CD4-positive, alpha-beta T cell (primary cell): ENCODE data around the gene HACD4. TPM values are rescaled to one million over a fixed set of nuclear protein-coding genes. Genes with fewer than 3 reads are reported as not detected.

ENCODE experiments used
- ATAC-seq: fragments of 200-7000 bp; cut with Tn5 transposase; one replicate; pipeline ENCODE4 v1.10.0; 2022; ENCODE audit warnings: mild to moderate bottlenecking; ENCODE audit not compliant: poor library complexity
- CTCF ChIA-PET: fragments of 350-600 bp; sonication (Branson Sonifier 250); formaldehyde crosslinking; loops from one replicate; lab custom pipeline; 2021; ENCODE audit warnings: antibody characterized with exemption, inconsistent platforms; lab: Charles Lee
- POLR2A ChIA-PET: fragments of 350-600 bp; sonication (Branson Sonifier 250); formaldehyde crosslinking; loops from one replicate; lab custom pipeline; 2021; ENCODE audit warnings: antibody characterized with exemption, inconsistent platforms; lab: Charles Lee
- DNase-seq, 14 experiments: peaks; one replicate each; pipeline ENCODE4 v3.0.0-alpha.2; 2013 to 2020; ENCODE audit warnings: mixed read lengths in 2 of 14
- H3K27ac ChIP-seq, 2 donors: one replicate each; pipeline versions ENCODE4 v1.5.1 to v1.7.0; 2013; ENCODE audit warnings: low read length in 2 of 2, low read depth in 1 of 2, mild to moderate bottlenecking in 1 of 2
- H3K27me3 ChIP-seq, 2 experiments: 1 replicate in 1 of 2; 2 replicates in 1 of 2; pipeline versions ENCODE4 v1.6.1 to v1.7.0; 2013; ENCODE audit warnings: low read length in 2 of 2, control low read depth in 1 of 2, mild to moderate bottlenecking in 1 of 2, moderate library complexity in 1 of 2; ENCODE audit not compliant: insufficient read depth in 2 of 2, control insufficient read depth in 1 of 2
- H3K36me3 ChIP-seq: one replicate; pipeline ENCODE4 v1.6.1; 2013; ENCODE audit warnings: low read length, control low read depth; ENCODE audit not compliant: insufficient read depth
- H3K4me1 ChIP-seq: one replicate; pipeline ENCODE4 v1.6.1; 2013; ENCODE audit warnings: low read length, control low read depth; ENCODE audit not compliant: insufficient read depth
- H3K4me3 ChIP-seq: one replicate; pipeline ENCODE4 v1.5.1; 2013; ENCODE audit warnings: mild to moderate bottlenecking, low read length, moderate library complexity
- H3K9me3 ChIP-seq, 2 experiments: 1 replicate in 1 of 2; 2 replicates in 1 of 2; pipeline versions ENCODE4 v1.6.1 to v1.7.0; 2013; ENCODE audit warnings: low read length in 2 of 2, mild to moderate bottlenecking in 2 of 2, control low read depth in 1 of 2, moderate library complexity in 1 of 2; ENCODE audit not compliant: control insufficient read depth in 1 of 2, insufficient read depth in 1 of 2
- H3K27ac Mint-ChIP-seq: one replicate; pipeline ENCODE4 v1.8.0; 2020; ENCODE audit warnings: mixed read lengths
- H3K27me3 Mint-ChIP-seq: one replicate; pipeline ENCODE4 v1.8.0; 2021; ENCODE audit warnings: mixed read lengths
- H3K36me3 Mint-ChIP-seq: one replicate; pipeline ENCODE4 v1.8.0; 2021; ENCODE audit warnings: low read depth, mixed read lengths
- H3K4me1 Mint-ChIP-seq: one replicate; pipeline ENCODE4 v1.8.0; 2021; ENCODE audit warnings: low read depth, mixed read lengths
- H3K4me3 Mint-ChIP-seq: one replicate; pipeline ENCODE4 v1.8.0; 2020; ENCODE audit warnings: mild to moderate bottlenecking, mixed read lengths
- H3K9me3 Mint-ChIP-seq: one replicate; pipeline ENCODE4 v1.8.0; 2020; ENCODE audit warnings: mixed read lengths
- CTCF ChIP-seq: fragments of 200-600 bp; IDR thresholded peaks from one replicate; pipeline ENCODE4 v1.8.0; 2022; ENCODE audit warnings: antibody characterized with exemption, mild to moderate bottlenecking
- intact Hi-C, 2 experiments: fragments of 100-400 bp; cut with DNase I in 1 of 2; cut with micrococcal nuclease in 1 of 2; formaldehyde crosslinking; loops; one replicate each; pipeline versions ENCODE4 v1.15.1 to v1.9.0; 2023 to 2025; cut with DNase I, micrococcal nuclease
- total RNA-seq, 174 experiments: library from RNA in 2 of 174; stranded (reverse) in 2 of 174; gene quantifications; one replicate each; pipeline ENCODE4 v1.2.3 and lab custom pipeline; 2021 to 2026

Gene HACD4
- total RNA-seq, 2 experiments from 2014 or later: 5.9 to 6.5 TPM

- Mint-ChIP-seq H3K27ac (no peak overlapping the region), H3K9me3 (no peaks in the 10 kb centered on the region), H3K4me3 (no peak overlapping the region), H3K27me3 (no peaks in the 10 kb centered on the region), H3K36me3 (peaks cover 95% of the 10 kb centered on the region), H3K4me1 (peaks cover 5% of the 10 kb centered on the region)
- H3K36me3 ChIP-seq: peaks cover 73% of the 10 kb centered on the region
- H3K9me3 ChIP-seq: no peaks in the 10 kb centered on the region
- intact Hi-C loops: no loop called here
- H3K27me3 ChIP-seq: no peaks in the 10 kb centered on the region
- ChIA-PET CTCF (no interaction called here), POLR2A (no interaction called here)
- no peak overlapping the region for H3K27ac ChIP-seq
- H3K4me1 ChIP-seq: no peaks in the 10 kb centered on the region
- no peak for TF ChIP-seq CTCF
- ATAC-seq (no peak), DNase-seq (no peak)
- H3K4me3 ChIP-seq: no peak overlapping the region
Measured at GRCh38 chr9:21015129-21015815, 16.2 kb downstream of the HACD4 start.

GRCh38 chr9:21002040-21002439 is 29.4 kb downstream of the HACD4 start:
- H3K27ac Mint-ChIP-seq: peak overlapping the region; percentile 73

GRCh38 chr9:21001581-21001980 is 29.9 kb downstream of the HACD4 start:
- intact Hi-C loops: no loop called here
- CTCF ChIA-PET: interaction anchor here (1.0 kb wide), 1 partner anchor 17 kb away, joined by 3 read pairs; no protein-coding TSS in a partner anchor
- TF ChIP-seq CTCF: no peak
- Mint-ChIP-seq H3K4me1 (peaks cover 33% of the 10 kb centered on the region), H3K27ac (peak overlapping the region; percentile 73), H3K4me3 (no peak overlapping the region), H3K27me3 (no peaks in the 10 kb centered on the region), H3K9me3 (peaks cover 3% of the 10 kb centered on the region), H3K36me3 (peaks cover 71% of the 10 kb centered on the region)
- H3K27me3 ChIP-seq: no peaks in the 10 kb centered on the region
- H3K4me1 ChIP-seq: peaks cover 9% of the 10 kb centered on the region
- no peak overlapping the region for H3K4me3 ChIP-seq
- POLR2A ChIA-PET: interaction anchor here (0.7 to 1.8 kb wide), 3 partner anchors 9 to 1076 kb away, joined by 3 to 11 read pairs (median 3); partner anchors contain the start of gene HACD4
- peak in 3 of 14 experiments; percentile 8 to 68 (median 22) for DNase-seq
- peak; percentile 54 for ATAC-seq
- peaks cover 0 to 8% of the 10 kb centered on the region in 2 experiments for H3K9me3 ChIP-seq
- peak overlapping the region in 1 of 2 donors; percentile 39 for H3K27ac ChIP-seq
- peaks cover 31% of the 10 kb centered on the region for H3K36me3 ChIP-seq

More at GRCh38 chr9:21002040-21002439, 29.4 kb downstream of the HACD4 start:
- peaks cover 72% of the 10 kb centered on the region for H3K36me3 Mint-ChIP-seq
- Histone ChIP-seq H3K9me3 (peaks cover 0 to 8% of the 10 kb centered on the region in 2 experiments), H3K27ac (peak overlapping the region in 1 of 2 donors; percentile 39), H3K27me3 (no peaks in the 10 kb centered on the region), H3K4me3 (no peak overlapping the region), H3K36me3 (peaks cover 36% of the 10 kb centered on the region), H3K4me1 (peaks cover 5% of the 10 kb centered on the region)
- ChIA-PET POLR2A (interaction anchor here (0.7 to 1.8 kb wide), 3 partner anchors 8 to 1076 kb away, joined by 3 to 11 read pairs (median 3); partner anchors contain the start of gene HACD4), CTCF (interaction anchor here (1.0 kb wide), 1 partner anchor 18 kb away, joined by 3 read pairs; no protein-coding TSS in a partner anchor)
- TF ChIP-seq CTCF: no peak
- intact Hi-C loops: loop anchor here in 1 of 2 experiments (1.0 kb wide), 1 partner anchor 29 kb away; the partner anchor contains the start of gene HACD4
- H3K9me3 Mint-ChIP-seq: peaks cover 3% of the 10 kb centered on the region
- peaks cover 28% of the 10 kb centered on the region for H3K4me1 Mint-ChIP-seq
- H3K27me3 Mint-ChIP-seq: no peaks in the 10 kb centered on the region
- ATAC-seq (peak; percentile 56), DNase-seq (peak in 3 of 14 experiments; percentile 23 to 52 (median 23))
- no peak overlapping the region for H3K4me3 Mint-ChIP-seq
